ENCODE measurements around the gene ZBTB14.

The ZBTB14 gene

DNA sequence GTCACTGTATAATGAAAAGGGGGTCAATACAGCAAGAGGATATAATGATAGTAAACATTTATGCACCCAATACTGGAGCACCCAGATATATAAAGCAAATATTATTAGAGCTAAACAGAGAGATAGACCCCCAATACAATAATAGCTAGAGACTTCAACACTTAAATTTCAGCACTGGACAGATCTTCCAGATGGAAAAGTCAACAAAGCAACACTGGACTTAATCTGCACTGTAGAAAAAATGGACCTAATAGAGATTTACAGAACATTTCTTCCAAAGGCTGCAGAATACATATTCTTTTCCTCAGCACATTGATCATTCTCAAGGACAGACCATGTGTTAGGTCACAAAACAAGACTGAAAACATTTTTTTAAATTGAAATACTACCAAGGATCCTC lies 26.7 kb downstream of the ZBTB14 start:
- Mint-ChIP-seq H3K9me3 (peaks cover 34% of the 10 kb centered on the region), H3K4me3 (no peak overlapping the region), H3K36me3 (ENCODE audit: low read depth) (no peaks in the 10 kb centered on the region), H3K27ac (no peak overlapping the region), H3K4me1 (ENCODE audit: low read depth) (no peaks in the 10 kb centered on the region), H3K27me3 (ENCODE audit: low read depth) (peaks cover 7% of the 10 kb centered on the region)

DNA sequence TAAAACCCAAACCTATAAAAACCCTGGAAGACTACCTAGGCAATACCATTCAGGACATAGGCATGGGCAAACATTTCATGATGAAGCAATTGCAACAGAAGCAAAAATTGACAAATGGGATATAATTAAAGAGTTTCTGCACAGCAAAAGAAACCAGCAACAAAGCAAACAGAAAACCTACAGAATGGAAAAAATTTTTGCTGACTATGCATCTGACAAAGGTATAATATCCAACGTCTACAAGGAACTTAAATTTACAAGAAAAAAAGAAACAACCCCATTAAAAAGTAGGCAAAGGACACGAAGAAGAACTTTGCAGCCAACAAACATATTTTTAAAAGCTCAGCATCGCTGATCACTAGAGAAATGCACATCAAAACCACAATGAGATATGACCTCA lies 28.8 kb downstream of the ZBTB14 start:
- H3K4me1 Mint-ChIP-seq (ENCODE audit: low read depth), result no peaks in the 10 kb centered on the region
- H3K36me3 Mint-ChIP-seq (ENCODE audit: low read depth), result no peaks in the 10 kb centered on the region
- no peaks in the 10 kb centered on the region for H3K27me3 Mint-ChIP-seq (ENCODE audit: low read depth)
- H3K9me3 Mint-ChIP-seq, result peaks cover 30% of the 10 kb centered on the region
- H3K27ac Mint-ChIP-seq, result no peak overlapping the region
- no peak overlapping the region for H3K4me3 Mint-ChIP-seq

DNA sequence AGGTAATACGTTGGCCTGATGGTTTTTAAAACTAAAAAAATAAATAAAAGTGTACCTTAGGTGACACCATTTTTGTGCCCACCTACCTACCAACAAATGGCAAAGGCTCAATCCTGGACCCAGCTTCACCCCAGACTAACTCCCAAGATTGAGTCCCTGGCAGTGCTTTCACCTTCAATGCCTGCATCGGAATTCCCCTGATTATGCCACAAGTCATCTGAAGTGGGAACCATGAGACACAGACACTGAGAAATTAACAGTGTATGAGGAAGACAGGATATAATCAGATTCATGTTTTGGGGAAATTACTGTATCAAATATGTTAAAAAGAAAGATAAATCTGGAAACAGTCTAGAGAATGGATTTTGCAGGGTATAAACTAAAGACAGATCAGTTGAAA lies 41.6 kb downstream of the ZBTB14 start:
- Mint-ChIP-seq H3K4me3 (no peak overlapping the region), H3K4me1 (ENCODE audit: low read depth) (no peaks in the 10 kb centered on the region), H3K27ac (no peak overlapping the region), H3K9me3 (no peaks in the 10 kb centered on the region), H3K36me3 (ENCODE audit: low read depth) (no peaks in the 10 kb centered on the region), H3K27me3 (ENCODE audit: low read depth) (no peaks in the 10 kb centered on the region)

DNA sequence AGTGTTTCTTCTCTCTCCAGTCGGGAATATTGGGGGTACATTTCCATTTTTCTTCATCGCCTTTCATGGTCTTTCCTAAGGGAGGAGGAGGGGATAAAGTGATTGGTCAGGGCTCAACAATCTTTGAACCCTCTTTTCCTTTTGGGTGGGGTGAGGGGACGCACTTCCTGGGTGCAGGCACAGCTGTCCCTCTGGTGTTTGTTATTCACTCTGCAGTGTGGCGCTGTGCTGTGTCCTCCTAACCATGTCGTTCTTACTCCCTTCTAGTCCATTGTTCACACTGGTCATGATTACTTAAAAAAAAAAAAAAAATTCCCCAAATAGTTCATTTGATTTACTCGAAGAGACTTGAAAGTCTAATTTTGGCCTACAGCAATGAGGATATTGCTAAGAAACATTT lies 44.4 kb downstream of the ZBTB14 start:
- H3K9me3 Mint-ChIP-seq, result no peaks in the 10 kb centered on the region
- H3K36me3 Mint-ChIP-seq (ENCODE audit: low read depth), result no peaks in the 10 kb centered on the region
- no peaks in the 10 kb centered on the region for H3K4me1 Mint-ChIP-seq (ENCODE audit: low read depth)
- no peaks in the 10 kb centered on the region for H3K27me3 Mint-ChIP-seq (ENCODE audit: low read depth)
- no peak overlapping the region for H3K27ac Mint-ChIP-seq
- H3K4me3 Mint-ChIP-seq, result no peak overlapping the region

DNA sequence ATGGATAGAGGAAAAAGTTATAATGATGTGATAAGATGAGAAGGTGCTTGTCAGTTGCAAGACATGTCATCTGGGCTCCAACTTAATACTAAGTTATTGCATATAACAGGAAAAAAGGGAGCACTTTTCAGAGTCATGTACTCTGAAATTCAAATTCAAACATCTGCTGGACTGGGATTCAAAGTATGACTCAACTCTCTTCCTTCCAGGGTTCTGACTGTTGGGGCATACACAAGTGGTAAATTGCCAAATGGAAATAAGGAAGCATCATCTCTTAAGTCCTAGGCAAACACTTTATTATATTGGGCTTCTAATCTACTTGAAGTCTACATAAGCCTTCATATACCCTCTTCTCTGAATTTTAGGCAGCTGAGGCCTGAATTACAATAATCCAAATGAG lies 44.9 kb downstream of the ZBTB14 start:
- Mint-ChIP-seq H3K4me1 (ENCODE audit: low read depth) (no peaks in the 10 kb centered on the region), H3K27me3 (ENCODE audit: low read depth) (no peaks in the 10 kb centered on the region), H3K27ac (no peak overlapping the region), H3K4me3 (no peak overlapping the region), H3K36me3 (ENCODE audit: low read depth) (no peaks in the 10 kb centered on the region), H3K9me3 (no peaks in the 10 kb centered on the region)

DNA sequence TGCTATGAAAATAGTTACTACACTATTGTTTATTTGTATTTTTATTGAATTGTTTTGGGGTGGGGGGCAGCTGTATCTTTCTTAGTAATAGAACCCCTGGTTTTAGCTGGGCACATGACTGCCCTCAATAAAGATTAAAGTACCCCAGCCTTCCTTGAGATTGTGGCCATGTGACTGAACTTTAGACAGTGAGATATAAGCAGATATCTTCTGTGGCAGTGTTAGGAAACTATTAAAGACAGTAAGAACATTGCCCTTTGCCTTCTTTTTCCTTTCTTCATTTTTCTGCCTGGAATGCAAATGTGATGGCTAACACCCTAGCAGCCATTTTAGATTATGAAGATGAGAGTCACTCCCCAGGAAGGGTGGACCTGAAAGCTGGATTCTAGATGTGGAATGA lies 50.6 kb downstream of the ZBTB14 start:
- H3K4me1 Mint-ChIP-seq (ENCODE audit: low read depth), result peaks cover 17% of the 10 kb centered on the region
- H3K9me3 Mint-ChIP-seq, result no peaks in the 10 kb centered on the region
- H3K27ac Mint-ChIP-seq, result no peak overlapping the region
- peaks cover 26% of the 10 kb centered on the region for H3K36me3 Mint-ChIP-seq (ENCODE audit: low read depth)
- H3K4me3 Mint-ChIP-seq, result no peak overlapping the region
- no peaks in the 10 kb centered on the region for H3K27me3 Mint-ChIP-seq (ENCODE audit: low read depth)

DNA sequence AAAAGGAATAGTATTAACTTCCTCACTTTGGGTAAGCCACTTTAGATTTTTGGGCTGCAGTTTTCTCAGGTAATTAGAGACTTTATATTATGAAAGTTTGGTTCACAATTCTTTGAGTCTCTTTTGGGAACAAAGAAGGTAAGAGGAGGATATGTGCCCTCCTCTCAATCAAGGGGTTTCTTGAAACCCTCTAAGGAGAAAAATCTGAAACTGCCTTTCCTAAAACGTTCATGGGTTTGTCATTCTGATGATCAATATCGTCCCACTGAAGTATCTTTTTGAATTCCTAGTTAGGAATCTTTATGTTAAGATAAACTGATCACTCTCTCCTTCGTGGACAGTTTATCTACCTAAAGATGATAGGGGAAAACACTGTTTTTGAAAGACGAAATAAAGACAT lies 56.1 kb downstream of the ZBTB14 start:
- no peaks in the 10 kb centered on the region for H3K9me3 Mint-ChIP-seq
- peaks cover 27% of the 10 kb centered on the region for H3K36me3 Mint-ChIP-seq (ENCODE audit: low read depth)
- peak overlapping the region; percentile 97 for H3K4me3 Mint-ChIP-seq
- H3K4me1 Mint-ChIP-seq (ENCODE audit: low read depth), result peaks cover 34% of the 10 kb centered on the region
- H3K27me3 Mint-ChIP-seq (ENCODE audit: low read depth), result peaks cover under 1% of the 10 kb centered on the region
- peak overlapping the region; percentile 41 for H3K27ac Mint-ChIP-seq
